Rectal smooth muscle tissue (tissue), 1 donor: ENCODE measurements around the gene ACTA2.

Experiments used
- H3K27ac ChIP-seq: one replicate; pipeline ENCODE4 v1.7.0; 2013; ENCODE audit warnings: low read depth, low read length, inconsistent platforms
- H3K27me3 ChIP-seq: one replicate; pipeline ENCODE4 v1.7.0; 2013; ENCODE audit warnings: low read length; ENCODE audit not compliant: control insufficient read depth, insufficient read depth
- H3K36me3 ChIP-seq: one replicate; pipeline ENCODE4 v1.7.0; 2013; ENCODE audit warnings: low read length; ENCODE audit not compliant: control insufficient read depth, insufficient read depth
- H3K4me1 ChIP-seq: one replicate; pipeline ENCODE4 v1.7.0; 2013; ENCODE audit warnings: low read length; ENCODE audit not compliant: control insufficient read depth, insufficient read depth
- H3K4me3 ChIP-seq: one replicate; pipeline ENCODE4 v1.7.0; 2013; ENCODE audit warnings: low read length
- H3K9ac ChIP-seq: one replicate; pipeline ENCODE4 v1.7.0; 2013; ENCODE audit warnings: low read length

Gene ACTA2

GRCh38 chr10:88961266-88961665 is 8.7 kb upstream of the ACTA2 start:
- H3K36me3 ChIP-seq = no peaks in the 10 kb centered on the region
- H3K27me3 ChIP-seq = no peaks in the 10 kb centered on the region
- H3K9ac ChIP-seq = no peak overlapping the region
- no peak overlapping the region for H3K4me3 ChIP-seq
- peaks cover 4% of the 10 kb centered on the region for H3K4me1 ChIP-seq
- no peak overlapping the region for H3K27ac ChIP-seq

GRCh38 chr10:88960802-88961201 is 8.2 kb upstream of the ACTA2 start:
- Histone ChIP-seq H3K36me3 (no peaks in the 10 kb centered on the region), H3K27me3 (no peaks in the 10 kb centered on the region), H3K9ac (no peak overlapping the region), H3K4me1 (peaks cover 4% of the 10 kb centered on the region), H3K4me3 (no peak overlapping the region), H3K27ac (no peak overlapping the region)

GRCh38 chr10:88958721-88959120 is 6.1 kb upstream of the ACTA2 start:
- no peak overlapping the region for H3K4me3 ChIP-seq
- no peaks in the 10 kb centered on the region for H3K36me3 ChIP-seq
- H3K27ac ChIP-seq = no peak overlapping the region
- H3K9ac ChIP-seq = no peak overlapping the region
- H3K27me3 ChIP-seq = no peaks in the 10 kb centered on the region
- peaks cover 4% of the 10 kb centered on the region for H3K4me1 ChIP-seq

- Histone ChIP-seq H3K36me3 (no peaks in the 10 kb centered on the region), H3K27ac (no peak overlapping the region), H3K4me3 (no peak overlapping the region), H3K27me3 (no peaks in the 10 kb centered on the region), H3K9ac (no peak overlapping the region), H3K4me1 (peaks cover 14% of the 10 kb centered on the region)
These were observed 4.8 kb upstream of the ACTA2 start for GRCh38 chr10:88957381-88957780.

GRCh38 chr10:88954458-88955083 is 2.0 kb upstream of the ACTA2 start:
- H3K36me3 ChIP-seq = no peaks in the 10 kb centered on the region
- no peak overlapping the region for H3K4me3 ChIP-seq
- peak overlapping the region; percentile 99 for H3K27ac ChIP-seq
- peaks cover 25% of the 10 kb centered on the region for H3K4me1 ChIP-seq
- H3K9ac ChIP-seq = no peak overlapping the region
- no peaks in the 10 kb centered on the region for H3K27me3 ChIP-seq

GRCh38 chr10:88953662-88954061 is 1.1 kb upstream of the ACTA2 start:
- H3K27ac ChIP-seq = peak overlapping the region; percentile 99
- H3K36me3 ChIP-seq = no peaks in the 10 kb centered on the region
- H3K4me3 ChIP-seq = peak overlapping the region; percentile 74
- H3K4me1 ChIP-seq = peaks cover 25% of the 10 kb centered on the region
- H3K27me3 ChIP-seq = no peaks in the 10 kb centered on the region
- no peak overlapping the region for H3K9ac ChIP-seq

GRCh38 chr10:88949912-88950837 is 2.4 kb downstream of the ACTA2 start:
- Histone ChIP-seq H3K9ac (peak overlapping the region; percentile 14), H3K27me3 (no peaks in the 10 kb centered on the region), H3K27ac (peak overlapping the region; percentile 99), H3K4me3 (peak overlapping the region; percentile 74), H3K36me3 (peaks cover 7% of the 10 kb centered on the region), H3K4me1 (peaks cover 40% of the 10 kb centered on the region)

- peaks cover 9% of the 10 kb centered on the region for H3K36me3 ChIP-seq
- H3K4me3 ChIP-seq = peak overlapping the region; percentile 37
- H3K4me1 ChIP-seq = peaks cover 44% of the 10 kb centered on the region
- H3K27ac ChIP-seq = peak overlapping the region; percentile 99
- H3K27me3 ChIP-seq = no peaks in the 10 kb centered on the region
- no peak overlapping the region for H3K9ac ChIP-seq
These were observed 3.5 kb downstream of the ACTA2 start for GRCh38 chr10:88949051-88949450.

GRCh38 chr10:88946965-88947590 is 5.5 kb downstream of the ACTA2 start:
- peak overlapping the region; percentile 99 for H3K27ac ChIP-seq

GRCh38 chr10:88946200-88946599 is 6.4 kb downstream of the ACTA2 start:
- Histone ChIP-seq H3K9ac (no peak overlapping the region), H3K4me1 (peaks cover 58% of the 10 kb centered on the region), H3K4me3 (peak overlapping the region; percentile 17), H3K27me3 (no peaks in the 10 kb centered on the region), H3K27ac (peak overlapping the region; percentile 65), H3K36me3 (peaks cover 32% of the 10 kb centered on the region)

More at GRCh38 chr10:88946965-88947590, 5.5 kb downstream of the ACTA2 start:
- peaks cover 52% of the 10 kb centered on the region for H3K4me1 ChIP-seq
- H3K27me3 ChIP-seq = no peaks in the 10 kb centered on the region
- H3K9ac ChIP-seq = no peak overlapping the region
- H3K4me3 ChIP-seq = peak overlapping the region; percentile 29
- peaks cover 24% of the 10 kb centered on the region for H3K36me3 ChIP-seq

- Histone ChIP-seq H3K4me1 (peaks cover 53% of the 10 kb centered on the region), H3K36me3 (peaks cover 42% of the 10 kb centered on the region), H3K4me3 (no peak overlapping the region), H3K27me3 (no peaks in the 10 kb centered on the region), H3K9ac (no peak overlapping the region), H3K27ac (peak overlapping the region; percentile 75)
These were observed 7.8 kb downstream of the ACTA2 start for GRCh38 chr10:88944813-88945212.

- Histone ChIP-seq H3K9ac (no peak overlapping the region), H3K36me3 (peaks cover 51% of the 10 kb centered on the region), H3K4me3 (no peak overlapping the region), H3K27me3 (no peaks in the 10 kb centered on the region), H3K4me1 (peaks cover 53% of the 10 kb centered on the region), H3K27ac (peak overlapping the region; percentile 75)
These were observed 8.8 kb downstream of the ACTA2 start for GRCh38 chr10:88943778-88944177.
